ENCODE measurements around the gene PPL.

Gene PPL

DNA sequence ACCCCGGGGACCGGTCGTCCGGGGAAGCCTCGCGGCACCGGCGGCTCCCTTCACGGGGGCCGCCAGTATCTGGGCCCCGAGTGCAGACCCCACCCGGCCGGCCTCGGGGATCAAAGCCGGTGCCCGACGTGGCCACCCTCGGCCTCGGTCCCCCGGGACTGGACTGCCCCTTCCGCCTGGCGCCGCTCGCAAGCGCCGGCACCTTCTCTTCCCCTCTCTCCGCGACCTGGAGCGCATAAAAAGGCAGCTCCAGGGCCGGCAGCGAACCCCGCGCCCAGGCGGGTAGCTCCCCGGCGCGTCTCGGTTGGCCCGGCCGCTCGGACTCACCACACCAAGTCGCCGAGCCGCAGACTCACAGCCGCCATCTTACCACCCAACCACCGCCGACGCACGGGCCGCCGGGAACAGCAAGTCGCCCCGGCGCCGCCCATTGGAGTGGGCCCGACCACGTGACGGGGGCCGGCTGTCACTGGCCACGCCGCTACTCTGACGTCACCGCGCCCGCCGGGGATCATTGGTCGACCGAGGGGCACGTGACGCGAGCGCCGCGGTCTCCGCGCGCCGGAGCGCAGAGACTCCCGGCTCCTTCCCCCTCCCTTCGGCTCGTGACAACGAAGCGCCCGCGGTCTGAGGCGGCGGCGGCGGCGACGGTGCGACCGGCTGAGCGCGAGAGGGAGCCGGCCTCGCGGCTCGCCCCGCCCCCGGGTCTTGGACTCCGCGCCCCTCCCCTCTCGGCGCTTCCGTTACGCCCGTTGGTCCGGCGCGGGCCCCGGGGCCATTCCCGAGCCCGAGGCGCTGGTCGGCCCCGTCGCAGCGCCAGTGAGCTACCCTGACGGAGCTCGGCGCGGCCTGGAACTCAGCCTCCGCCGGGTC lies 89.8 kb downstream of the PPL start, which contains the start of the genes GLYR1 and UBN1:
GLYR1 (minus strand) TSS at position 388 of the 873 bp plus-strand sequence; CDS start at position 365, 23 bp downstream.
UBN1 (plus strand) TSS at position 581 of the 873 bp plus-strand sequence. CDS start 5,437 bp downstream, outside the sequence.
- H3K4me1 ChIP-seq (ENCODE audit: control insufficient read depth, insufficient read depth, low read length) = no peaks in the 10 kb centered on the region
- H3K9me3 ChIP-seq (ENCODE audit: control insufficient read depth, insufficient read depth, low read length) = no peaks in the 10 kb centered on the region
- H3K27me3 ChIP-seq (ENCODE audit: control insufficient read depth, insufficient read depth, low read length) = no peaks in the 10 kb centered on the region
- no CpG with 5 or more reads among the region's 126 CpGs for WGBS (ENCODE audit: insufficient coverage, insufficient read length)
- peak; percentile 87 for DNase-seq (ENCODE audit: low read depth, low spot score)
- no peak within 1 kb of the TSS for H3K27ac ChIP-seq (ENCODE audit: low read length)
- H3K36me3 ChIP-seq (ENCODE audit: control insufficient read depth, insufficient read depth, low read length) = peaks cover 5% of the 10 kb centered on the region
- H3K4me3 ChIP-seq (ENCODE audit: low read length) = peak within 1 kb of the TSS; percentile 76

DNA sequence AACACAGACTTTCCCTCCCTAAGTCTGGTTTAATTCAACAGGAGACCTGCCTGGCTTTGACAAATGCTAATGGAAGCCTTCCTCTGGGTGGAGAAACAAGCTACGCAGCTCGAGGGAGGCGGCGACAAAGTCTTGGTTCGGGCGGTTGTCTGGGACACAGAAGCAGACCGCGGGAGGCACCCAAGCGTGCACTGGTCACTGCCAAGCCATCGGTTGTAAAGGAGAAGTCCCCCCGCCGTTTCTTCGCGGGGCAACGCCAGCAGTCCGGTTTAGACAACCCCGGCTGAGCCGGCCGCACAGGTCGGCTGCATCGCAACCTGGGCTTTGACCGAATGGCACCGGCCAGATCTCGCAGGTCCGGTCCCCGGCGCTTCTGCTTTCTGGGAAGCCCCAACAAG lies 90.4 kb downstream of the PPL start:
- Histone ChIP-seq H3K4me1 (ENCODE audit: control insufficient read depth, insufficient read depth, low read length) (no peaks in the 10 kb centered on the region), H3K27me3 (ENCODE audit: control insufficient read depth, insufficient read depth, low read length) (no peaks in the 10 kb centered on the region), H3K4me3 (ENCODE audit: low read length) (peak overlapping the region; percentile 76), H3K27ac (ENCODE audit: low read length) (no peak overlapping the region), H3K9me3 (ENCODE audit: control insufficient read depth, insufficient read depth, low read length) (no peaks in the 10 kb centered on the region), H3K36me3 (ENCODE audit: control insufficient read depth, insufficient read depth, low read length) (peaks cover 7% of the 10 kb centered on the region)
- DNase-seq (ENCODE audit: low read depth, low spot score) = no peak
- no CpG with 5 or more reads among the region's 27 CpGs for WGBS (ENCODE audit: insufficient coverage, insufficient read length)

DNA sequence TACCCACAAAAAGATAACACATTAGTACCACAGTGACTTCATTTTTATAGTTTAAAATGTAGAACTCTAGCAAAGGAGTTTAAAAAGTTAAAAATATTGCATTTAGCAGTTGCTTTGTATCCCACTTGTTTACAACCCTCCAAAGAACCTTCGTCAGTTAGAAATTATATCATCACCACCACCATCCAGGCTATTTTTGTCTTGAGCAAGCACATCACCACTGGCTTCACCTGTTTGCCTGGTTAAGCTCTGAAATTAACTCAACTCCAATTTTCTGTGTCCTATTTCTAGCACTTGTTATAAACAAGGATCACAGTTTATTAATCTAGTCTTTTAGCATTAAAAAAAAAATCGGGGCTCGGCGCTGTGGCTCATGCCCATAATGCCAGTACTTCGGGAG lies 96.0 kb downstream of the PPL start:
- Histone ChIP-seq H3K4me3 (ENCODE audit: low read length) (no peak overlapping the region), H3K27ac (ENCODE audit: low read length) (no peak overlapping the region), H3K36me3 (ENCODE audit: control insufficient read depth, insufficient read depth, low read length) (peaks cover 21% of the 10 kb centered on the region; the same call in 1 of the 2 replicates), H3K4me1 (ENCODE audit: control insufficient read depth, insufficient read depth, low read length) (no peaks in the 10 kb centered on the region), H3K9me3 (ENCODE audit: control insufficient read depth, insufficient read depth, low read length) (no peaks in the 10 kb centered on the region), H3K27me3 (ENCODE audit: control insufficient read depth, insufficient read depth, low read length) (no peaks in the 10 kb centered on the region)
- no peak for DNase-seq (ENCODE audit: low read depth, low spot score)
- WGBS (ENCODE audit: insufficient coverage, insufficient read length) = no CpG with 5 or more reads among the region's 5 CpGs

DNA sequence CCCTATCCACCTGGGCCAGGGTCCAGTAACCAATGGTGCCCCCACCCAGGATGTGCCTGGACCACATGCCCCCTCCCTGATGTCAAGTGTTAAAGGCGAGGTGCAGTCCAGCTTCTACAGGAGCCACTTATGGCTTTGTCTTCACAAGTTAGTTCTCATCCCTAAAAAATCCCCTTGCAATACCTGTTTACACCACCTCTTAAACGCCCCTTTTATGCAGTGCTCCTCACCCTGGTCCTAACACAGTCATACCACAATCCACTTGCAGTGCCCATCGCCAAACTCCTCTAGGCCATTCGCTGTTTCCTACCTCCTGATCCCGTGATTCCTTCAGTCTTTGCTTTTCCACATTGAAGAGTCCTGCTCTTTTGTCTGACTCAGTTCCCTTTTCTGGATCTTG lies 97.0 kb downstream of the PPL start:
- Histone ChIP-seq H3K9me3 (ENCODE audit: control insufficient read depth, insufficient read depth, low read length) (no peaks in the 10 kb centered on the region), H3K4me1 (ENCODE audit: control insufficient read depth, insufficient read depth, low read length) (no peaks in the 10 kb centered on the region), H3K27ac (ENCODE audit: low read length) (no peak overlapping the region), H3K36me3 (ENCODE audit: control insufficient read depth, insufficient read depth, low read length) (peaks cover 23% of the 10 kb centered on the region; the same call in 1 of the 2 replicates), H3K4me3 (ENCODE audit: low read length) (no peak overlapping the region), H3K27me3 (ENCODE audit: control insufficient read depth, insufficient read depth, low read length) (no peaks in the 10 kb centered on the region)
- WGBS (ENCODE audit: insufficient coverage, insufficient read length) = 100% methylated on average over 1 of the region's 5 CpGs
- DNase-seq (ENCODE audit: low read depth, low spot score) = no peak

DNA sequence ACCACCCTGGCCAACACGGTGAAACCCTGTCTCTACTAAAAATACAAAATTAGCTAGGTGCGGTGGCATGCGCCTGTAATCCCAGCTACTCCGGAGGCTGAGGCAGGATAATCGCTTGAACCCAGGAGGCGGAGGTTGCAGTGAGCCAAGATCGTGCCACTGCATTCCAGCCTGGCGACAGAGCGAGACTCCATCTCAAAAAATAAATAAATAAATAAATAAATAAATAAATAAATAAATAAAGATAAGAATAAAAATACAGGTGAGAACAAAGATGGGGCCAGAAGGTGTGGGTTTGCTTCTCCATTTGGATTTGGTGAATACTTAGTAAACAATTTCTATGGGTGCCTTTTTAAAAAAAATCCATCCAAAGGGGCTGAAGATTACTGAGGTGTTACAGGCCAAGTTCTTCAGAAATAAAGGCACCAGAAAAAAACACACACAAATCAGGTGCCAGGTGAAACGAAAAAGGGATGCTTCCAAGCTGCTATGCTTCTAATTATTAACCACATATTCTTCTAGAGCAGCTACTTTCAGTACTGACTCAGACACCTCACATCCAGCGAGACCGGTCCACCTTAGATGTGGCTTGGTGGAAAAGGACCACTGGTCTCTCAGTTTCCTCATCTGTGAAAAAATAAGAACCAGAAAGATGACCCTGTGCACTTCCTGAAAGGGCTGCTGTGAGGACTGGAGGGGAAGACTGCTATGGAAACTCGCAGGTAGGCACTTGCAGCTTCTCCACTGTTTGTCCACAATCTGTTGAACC lies 99.0 kb downstream of the PPL start:
- Histone ChIP-seq H3K27ac (ENCODE audit: low read length) (no peak overlapping the region), H3K36me3 (ENCODE audit: control insufficient read depth, insufficient read depth, low read length) (peaks cover 18% of the 10 kb centered on the region; the same call in 1 of the 2 replicates), H3K9me3 (ENCODE audit: control insufficient read depth, insufficient read depth, low read length) (no peaks in the 10 kb centered on the region), H3K27me3 (ENCODE audit: control insufficient read depth, insufficient read depth, low read length) (no peaks in the 10 kb centered on the region), H3K4me1 (ENCODE audit: control insufficient read depth, insufficient read depth, low read length) (no peaks in the 10 kb centered on the region), H3K4me3 (ENCODE audit: low read length) (no peak overlapping the region)
- WGBS (ENCODE audit: insufficient coverage, insufficient read length) = no CpG with 5 or more reads among the region's 13 CpGs
- no peak for DNase-seq (ENCODE audit: low read depth, low spot score)

DNA sequence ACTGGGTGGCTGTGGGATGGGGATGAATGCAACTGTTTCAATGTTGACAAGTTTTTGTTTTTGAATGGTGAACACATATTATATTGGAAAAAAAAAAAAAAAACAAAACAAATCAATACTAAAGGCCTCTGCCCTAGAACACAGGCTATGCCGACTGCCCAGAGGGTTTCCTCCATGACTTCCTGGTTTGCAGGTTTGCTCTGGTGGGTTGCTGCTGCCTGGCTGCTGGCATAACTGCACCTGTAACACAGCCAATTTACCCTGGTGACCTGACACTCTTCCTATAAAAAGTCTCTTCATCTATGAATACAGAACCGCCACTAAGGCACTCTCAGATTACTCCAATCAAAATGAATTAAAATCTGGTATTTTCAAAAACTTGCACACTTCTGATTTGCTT lies 100.2 kb downstream of the PPL start:
- no CpG with 5 or more reads among the region's 2 CpGs for WGBS (ENCODE audit: insufficient coverage, insufficient read length)
- Histone ChIP-seq H3K9me3 (ENCODE audit: control insufficient read depth, insufficient read depth, low read length) (no peaks in the 10 kb centered on the region), H3K27ac (ENCODE audit: low read length) (no peak overlapping the region), H3K27me3 (ENCODE audit: control insufficient read depth, insufficient read depth, low read length) (no peaks in the 10 kb centered on the region), H3K36me3 (ENCODE audit: control insufficient read depth, insufficient read depth, low read length) (peaks cover 20% of the 10 kb centered on the region), H3K4me3 (ENCODE audit: low read length) (no peak overlapping the region), H3K4me1 (ENCODE audit: control insufficient read depth, insufficient read depth, low read length) (no peaks in the 10 kb centered on the region)
- DNase-seq (ENCODE audit: low read depth, low spot score) = no peak

DNA sequence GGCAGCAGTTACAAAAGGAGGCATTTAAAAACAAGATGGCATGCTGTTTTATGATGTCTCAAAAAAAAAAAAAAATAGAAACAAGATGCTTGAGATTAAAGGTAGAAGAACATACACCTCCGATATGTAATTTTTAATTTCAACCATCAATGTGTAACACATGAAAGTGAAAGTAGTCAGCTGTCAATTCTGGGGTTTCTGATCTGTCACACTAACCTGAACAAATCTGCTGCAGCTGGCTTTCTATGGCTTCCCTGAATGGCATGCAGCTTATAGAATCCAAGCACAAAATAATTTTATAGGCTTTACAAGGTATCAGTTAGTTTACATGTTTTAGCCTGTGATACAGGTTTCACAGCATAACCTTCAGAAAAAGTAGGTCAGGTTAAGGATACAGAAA lies 103.4 kb downstream of the PPL start:
- H3K4me1 ChIP-seq (ENCODE audit: control insufficient read depth, insufficient read depth, low read length) = no peaks in the 10 kb centered on the region
- H3K4me3 ChIP-seq (ENCODE audit: low read length) = no peak overlapping the region
- H3K27ac ChIP-seq (ENCODE audit: low read length) = no peak overlapping the region
- DNase-seq (ENCODE audit: low read depth, low spot score) = no peak
- H3K9me3 ChIP-seq (ENCODE audit: control insufficient read depth, insufficient read depth, low read length) = no peaks in the 10 kb centered on the region
- no CpG with 5 or more reads among the region's 1 CpG for WGBS (ENCODE audit: insufficient coverage, insufficient read length)
- H3K36me3 ChIP-seq (ENCODE audit: control insufficient read depth, insufficient read depth, low read length) = peaks cover 17% of the 10 kb centered on the region
- H3K27me3 ChIP-seq (ENCODE audit: control insufficient read depth, insufficient read depth, low read length) = no peaks in the 10 kb centered on the region

DNA sequence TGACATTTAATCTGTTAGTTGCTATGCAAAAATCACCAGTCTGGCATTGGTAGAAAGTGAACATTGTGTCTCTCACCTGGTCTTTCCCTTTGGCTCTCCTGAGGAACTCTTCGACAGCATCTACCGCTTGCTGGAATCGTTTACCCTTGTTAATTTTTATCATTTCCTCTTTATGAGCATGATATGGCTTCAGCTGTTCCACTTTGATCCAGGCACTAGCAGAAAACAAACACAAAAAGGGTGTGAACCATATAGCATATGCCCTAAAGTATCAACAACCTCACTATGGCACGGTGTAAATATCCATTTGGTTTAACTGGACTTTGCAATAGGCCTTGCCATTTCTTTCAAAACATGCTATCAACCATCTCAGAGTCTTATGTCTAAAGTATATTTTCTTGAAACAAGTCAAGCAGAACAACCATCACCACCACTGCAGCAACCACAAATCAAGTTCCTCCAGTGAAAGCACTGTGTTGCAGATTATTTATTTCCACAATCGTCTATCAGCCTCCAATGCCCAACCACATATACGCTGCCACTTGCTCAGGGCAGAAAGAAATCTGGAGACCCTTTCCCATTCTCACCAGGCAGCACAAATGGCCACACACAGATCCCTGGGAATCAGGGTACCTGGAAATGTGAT lies 104.1 kb downstream of the PPL start:
- H3K9me3 ChIP-seq (ENCODE audit: control insufficient read depth, insufficient read depth, low read length) = no peaks in the 10 kb centered on the region
- no peak overlapping the region for H3K4me3 ChIP-seq (ENCODE audit: low read length)
- no peak overlapping the region for H3K27ac ChIP-seq (ENCODE audit: low read length)
- no peaks in the 10 kb centered on the region for H3K4me1 ChIP-seq (ENCODE audit: control insufficient read depth, insufficient read depth, low read length)
- no peak for DNase-seq (ENCODE audit: low read depth, low spot score)
- peaks cover 18% of the 10 kb centered on the region for H3K36me3 ChIP-seq (ENCODE audit: control insufficient read depth, insufficient read depth, low read length)
- H3K27me3 ChIP-seq (ENCODE audit: control insufficient read depth, insufficient read depth, low read length) = no peaks in the 10 kb centered on the region
- WGBS (ENCODE audit: insufficient coverage, insufficient read length) = no CpG with 5 or more reads among the region's 6 CpGs
